Sigmoid colon (tissue), 7 donors: ENCODE results near the gene G6PC1. TPM values are rescaled to one million over a fixed set of nuclear protein-coding genes. Genes with fewer than 3 reads are reported as not detected.
"Not testable (repeated sequence)": the region's sequence is repeated elsewhere in the genome, so short reads cannot be mapped to it uniquely, and the experiment has no call there.

Experiments
- DNase-seq: peaks from one replicate; pipeline ENCODE4 v3.0.0-alpha.2; 2019
- H3K27ac ChIP-seq, 4 donors: fragments of 200-600 bp; sonication (generic); one replicate each; pipeline ENCODE4 v1.5.1; 2016 to 2019; ENCODE audit warnings: mild to moderate bottlenecking in 1 of 4
- H3K27me3 ChIP-seq, 3 donors: fragments of 200-600 bp; sonication (generic); one replicate each; pipeline ENCODE4 v1.5.1; 2019; ENCODE audit warnings: mild to moderate bottlenecking in 1 of 3
- H3K36me3 ChIP-seq, 4 donors: fragments of 200-600 bp; sonication (generic); one replicate each; pipeline ENCODE4 v1.5.1; 2016 to 2019
- H3K4me1 ChIP-seq, 4 donors: fragments of 200-600 bp; sonication (generic); one replicate each; pipeline ENCODE4 v1.5.1; 2017 to 2019
- H3K4me3 ChIP-seq, 4 donors: fragments of 200-600 bp; sonication (generic); one replicate each; pipeline ENCODE4 v1.5.1; 2017 to 2019; ENCODE audit warnings: mild to moderate bottlenecking in 2 of 4, moderate library complexity in 1 of 4
- H3K9me3 ChIP-seq, 4 donors: fragments of 200-600 bp in 3 of 4; sonication (generic) in 3 of 4; one replicate each; pipeline versions ENCODE4 v1.5.1 to v1.6.1; 2013 to 2019
- CTCF ChIP-seq, 4 experiments: fragments of 450-650 bp in 3 of 4; fragments of 200-600 bp in 1 of 4; IDR thresholded peaks; one replicate each; pipeline ENCODE4 v1.5.1; 2016 to 2019; ENCODE audit warnings: antibody characterized with exemption in 4 of 4, mild to moderate bottlenecking in 3 of 4, moderate library complexity in 2 of 4
- EP300 ChIP-seq, 4 donors: sonication (generic); formaldehyde crosslinking; IDR thresholded peaks; one replicate each; pipeline ENCODE4 v1.6.1; 2017; ENCODE audit warnings: antibody characterized with exemption in 4 of 4
- POLR2A ChIP-seq, 2 donors: fragments of 450-650 bp; IDR thresholded peaks; one replicate each; pipeline ENCODE4 v1.6.1; 2016; ENCODE audit warnings: antibody characterized with exemption in 2 of 2, mild to moderate bottlenecking in 2 of 2, moderate library complexity in 2 of 2
- POLR2AphosphoS5 ChIP-seq, 4 donors: sonication (generic); formaldehyde crosslinking; IDR thresholded peaks; one replicate each; pipeline ENCODE4 v1.6.1; 2017; ENCODE audit warnings: antibody characterized with exemption in 4 of 4
- WGBS, 2 donors: extraction: QIAGEN DNeasy Blood & Tissue Kit; methylation state at CpG; one replicate each; pipeline ENCODE4 v1.1.7; 2013; 5-methylcytosine and 5-hydroxymethylcytosine counted together
- intact Hi-C: fragments of 100-400 bp; cut with DNase I; formaldehyde crosslinking; loops from one replicate; pipeline ENCODE4 v1.15.1; 2023
- polyA plus RNA-seq, 3 donors: library from polyadenylated mRNA; stranded (reverse); fragments of 200-250 nt; gene quantifications; one replicate each; pipeline ENCODE4 v1.2.3, GENCODE V29; 2013
- total RNA-seq, 4 donors: library from RNA; depleted of rRNA; stranded (reverse); fragments of >200 nt; gene quantifications; one replicate each; pipeline ENCODE4 v1.1.0, GENCODE V29; 2016
- donor health status: healthy with polysubstance abuse.
- donor health status: Bipolar disorder and iron deficiency.
- donor health status: healthy.

G6PC1 gene
- not detected for total RNA-seq
- under 1 TPM in 1 of 3 donors, not detected in 2; 0.23 TPM for polyA plus RNA-seq

GRCh38 chr17:42900460-42901331 is at the start of gene G6PC1:
TSS of gene G6PC1 (plus strand) at chr17:42900799. CDS start at chr17:42900877, 78 bp downstream.
- TF ChIP-seq EP300 (IDR thresholded peaks at IDR 0.05) (no peak), POLR2AphosphoS5 (IDR thresholded peaks at IDR 0.05) (no peak), CTCF (IDR thresholded peaks at IDR 0.05) (no peak), POLR2A (IDR thresholded peaks at IDR 0.05) (no peak)
- H3K27ac ChIP-seq: no peak within 1 kb of the TSS
- H3K9me3 ChIP-seq: no peaks in the 10 kb centered on the region
- DNase-seq: no peak
- H3K4me3 ChIP-seq: no peak within 1 kb of the TSS
- peaks cover 0 to 2% (median under 1%) of the 10 kb centered on the region in 4 donors for H3K4me1 ChIP-seq
- no peaks in the 10 kb centered on the region for H3K36me3 ChIP-seq
- 58 to 83% methylated on average over 12 of the region's 12 CpGs for WGBS, 2 donors
- no peaks in the 10 kb centered on the region for H3K27me3 ChIP-seq
- intact Hi-C loops: no loop called here

GRCh38 chr17:42850954-42851353 is 49.6 kb upstream of the G6PC1 start, which contains the start of gene AOC3:
TSS of gene AOC3 (plus strand) at chr17:42851199. CDS start at chr17:42851344, 145 bp downstream.
- intact Hi-C loops: no loop called here
- peaks cover 0 to 50% (median 45%) of the 10 kb centered on the region in 4 donors for H3K4me1 ChIP-seq
- H3K4me3 ChIP-seq: peak within 1 kb of the TSS; percentile 53 to 70 (median 60)
- H3K27me3 ChIP-seq: no peaks in the 10 kb centered on the region
- peak in 1 of 2 donors; percentile 32 for TF ChIP-seq POLR2A (IDR thresholded peaks at IDR 0.05)
- no peak for TF ChIP-seq EP300 (IDR thresholded peaks at IDR 0.05)
- TF ChIP-seq POLR2AphosphoS5 (IDR thresholded peaks at IDR 0.05): peak; percentile 52 to 71 (median 62)
- H3K9me3 ChIP-seq: no peaks in the 10 kb centered on the region
- H3K36me3 ChIP-seq: peaks cover 0 to 20% (median under 1%) of the 10 kb centered on the region in 4 donors
- peak within 1 kb of the TSS; percentile 82 to 94 (median 90) for H3K27ac ChIP-seq
- DNase-seq: peak; percentile 89
- WGBS, 2 donors: 27 to 56% methylated on average over 9 of the region's 9 CpGs

GRCh38 chr17:42851371-42852240 is 49.0 kb upstream of the G6PC1 start:
- peaks cover 0 to 54% (median 50%) of the 10 kb centered on the region in 4 donors for H3K4me1 ChIP-seq
- intact Hi-C loops, H3K9me3 ChIP-seq, H3K27me3 ChIP-seq: not testable (repeated sequence)
- H3K27ac ChIP-seq: peak overlapping the region; percentile 82 to 94 (median 90)
- peaks cover 0 to 19% (median under 1%) of the 10 kb centered on the region in 4 donors for H3K36me3 ChIP-seq
- TF ChIP-seq POLR2AphosphoS5 (IDR thresholded peaks at IDR 0.05) (peak; percentile 12 to 76 (median 72)), POLR2A (IDR thresholded peaks at IDR 0.05) (peak in 1 of 2 donors; percentile 38)
- H3K4me3 ChIP-seq: peak overlapping the region; percentile 53 to 70 (median 60)
- 72 to 81% methylated on average over 25 of the region's 28 CpGs for WGBS, 2 donors
- peak; percentile 77 for DNase-seq

GRCh38 chr17:42852351-42852750 is 48.2 kb upstream of the G6PC1 start:
- DNase-seq: peak; percentile 76
- Histone ChIP-seq H3K4me3 (peak overlapping the region; percentile 53 to 70 (median 60)), H3K27me3 (no peaks in the 10 kb centered on the region), H3K4me1 (peaks cover 0 to 61% (median 56%) of the 10 kb centered on the region in 4 donors), H3K27ac (peak overlapping the region; percentile 82 to 94 (median 90)), H3K36me3 (peaks cover 0 to 26% (median 5%) of the 10 kb centered on the region in 4 donors), H3K9me3 (no peaks in the 10 kb centered on the region)
- TF ChIP-seq EP300 (IDR thresholded peaks at IDR 0.05) (no peak), POLR2AphosphoS5 (IDR thresholded peaks at IDR 0.05) (peak in 3 of 4 donors; percentile 10 to 51 (median 25)), CTCF (IDR thresholded peaks at IDR 0.05) (no peak), POLR2A (IDR thresholded peaks at IDR 0.05) (no peak)
- 85 to 86% methylated on average over 15 of the region's 15 CpGs for WGBS, 2 donors
- intact Hi-C loops: no loop called here

- intact Hi-C loops: no loop called here
- H3K4me3 ChIP-seq: peak overlapping the region; percentile 53 to 70 (median 60)
- H3K27me3 ChIP-seq: no peaks in the 10 kb centered on the region
- peak; percentile 82 for DNase-seq
- peak in 1 of 2 donors; percentile 39 for TF ChIP-seq POLR2A (IDR thresholded peaks at IDR 0.05)
- no peak for TF ChIP-seq EP300 (IDR thresholded peaks at IDR 0.05)
- TF ChIP-seq POLR2AphosphoS5 (IDR thresholded peaks at IDR 0.05): peak; percentile 48 to 74 (median 50)
- H3K36me3 ChIP-seq: peaks cover 0 to 33% (median 6%) of the 10 kb centered on the region in 4 donors
- peaks cover 0 to 66% (median 59%) of the 10 kb centered on the region in 4 donors for H3K4me1 ChIP-seq
- H3K9me3 ChIP-seq: no peaks in the 10 kb centered on the region
- H3K27ac ChIP-seq: peak overlapping the region; percentile 82 to 94 (median 90)
- WGBS, 2 donors: 53 to 63% methylated on average over 4 of the region's 4 CpGs
Observed at GRCh38 chr17:42853004-42853403, 47.6 kb upstream of the G6PC1 start.
